Measurements from ENCODE around the gene ITGB6. TPM values are rescaled to one million over a fixed set of nuclear protein-coding genes. Genes with fewer than 3 reads are reported as not detected.

ITGB6 gene
- total RNA-seq, 1 donor from 2014 or later = not detected

- H3K27ac Mint-ChIP-seq (ENCODE audit: unreplicated experiment) = no peak overlapping the region
- no peak for DNase-seq (ENCODE audit: low read depth, low spot score)
- no peaks in the 10 kb centered on the region for H3K4me1 Mint-ChIP-seq
- no peaks in the 10 kb centered on the region for H3K27me3 Mint-ChIP-seq (ENCODE audit: low read depth)
- H3K36me3 Mint-ChIP-seq (ENCODE audit: low read depth) = no peaks in the 10 kb centered on the region
- no peak overlapping the region for H3K4me3 Mint-ChIP-seq
- H3K9me3 Mint-ChIP-seq = no peaks in the 10 kb centered on the region
- TF ChIP-seq CTCF (conservative IDR thresholded peaks at IDR 0.05) = no peak
Observed at GRCh38 chr2:160175169-160176134, 24.6 kb downstream of the ITGB6 start.

GRCh38 chr2:160174322-160174721 lies 25.8 kb downstream of the ITGB6 start:
- no peak for DNase-seq (ENCODE audit: low read depth, low spot score)
- no peaks in the 10 kb centered on the region for H3K9me3 Mint-ChIP-seq
- no peak overlapping the region for H3K27ac Mint-ChIP-seq (ENCODE audit: unreplicated experiment)
- no peak overlapping the region for H3K4me3 Mint-ChIP-seq
- TF ChIP-seq CTCF (conservative IDR thresholded peaks at IDR 0.05) = no peak
- no peaks in the 10 kb centered on the region for H3K27me3 Mint-ChIP-seq (ENCODE audit: low read depth)
- no peaks in the 10 kb centered on the region for H3K36me3 Mint-ChIP-seq (ENCODE audit: low read depth)
- H3K4me1 Mint-ChIP-seq = no peaks in the 10 kb centered on the region

- H3K4me3 Mint-ChIP-seq = no peak overlapping the region
- no peaks in the 10 kb centered on the region for H3K4me1 Mint-ChIP-seq
- H3K27ac Mint-ChIP-seq (ENCODE audit: unreplicated experiment) = no peak overlapping the region
- DNase-seq (ENCODE audit: low read depth, low spot score) = no peak
- H3K9me3 Mint-ChIP-seq = no peaks in the 10 kb centered on the region
- TF ChIP-seq CTCF (conservative IDR thresholded peaks at IDR 0.05) = no peak
- H3K36me3 Mint-ChIP-seq (ENCODE audit: low read depth) = no peaks in the 10 kb centered on the region
- H3K27me3 Mint-ChIP-seq (ENCODE audit: low read depth) = no peaks in the 10 kb centered on the region
Observed at GRCh38 chr2:160169988-160170387, 30.1 kb downstream of the ITGB6 start.

GRCh38 chr2:160169471-160169870 lies 30.6 kb downstream of the ITGB6 start:
- Mint-ChIP-seq H3K36me3 (ENCODE audit: low read depth) (no peaks in the 10 kb centered on the region), H3K4me1 (no peaks in the 10 kb centered on the region), H3K9me3 (no peaks in the 10 kb centered on the region), H3K27ac (ENCODE audit: unreplicated experiment) (no peak overlapping the region), H3K27me3 (ENCODE audit: low read depth) (no peaks in the 10 kb centered on the region), H3K4me3 (no peak overlapping the region)
- DNase-seq (ENCODE audit: low read depth, low spot score) = no peak
- TF ChIP-seq CTCF (conservative IDR thresholded peaks at IDR 0.05) = no peak

GRCh38 chr2:160168878-160169277 lies 31.2 kb downstream of the ITGB6 start:
- Mint-ChIP-seq H3K27ac (ENCODE audit: unreplicated experiment) (no peak overlapping the region), H3K36me3 (ENCODE audit: low read depth) (no peaks in the 10 kb centered on the region)

More at GRCh38 chr2:160168878-160169277, 31.2 kb downstream of the ITGB6 start:
- no peaks in the 10 kb centered on the region for H3K9me3 Mint-ChIP-seq
- H3K4me3 Mint-ChIP-seq = no peak overlapping the region
- DNase-seq (ENCODE audit: low read depth, low spot score) = no peak
- no peaks in the 10 kb centered on the region for H3K4me1 Mint-ChIP-seq
- no peaks in the 10 kb centered on the region for H3K27me3 Mint-ChIP-seq (ENCODE audit: low read depth)
- TF ChIP-seq CTCF (conservative IDR thresholded peaks at IDR 0.05) = no peak
